ENCODE measurements around the gene PAX8. TPM values are rescaled to one million over a fixed set of nuclear protein-coding genes. Genes with fewer than 3 reads are reported as not detected.

The PAX8 gene
- total and polyA plus RNA-seq, 2 donors (not counting 1 experiment from before 2014, with no cell fraction given) = 0.45 to 0.64 TPM

DNA sequence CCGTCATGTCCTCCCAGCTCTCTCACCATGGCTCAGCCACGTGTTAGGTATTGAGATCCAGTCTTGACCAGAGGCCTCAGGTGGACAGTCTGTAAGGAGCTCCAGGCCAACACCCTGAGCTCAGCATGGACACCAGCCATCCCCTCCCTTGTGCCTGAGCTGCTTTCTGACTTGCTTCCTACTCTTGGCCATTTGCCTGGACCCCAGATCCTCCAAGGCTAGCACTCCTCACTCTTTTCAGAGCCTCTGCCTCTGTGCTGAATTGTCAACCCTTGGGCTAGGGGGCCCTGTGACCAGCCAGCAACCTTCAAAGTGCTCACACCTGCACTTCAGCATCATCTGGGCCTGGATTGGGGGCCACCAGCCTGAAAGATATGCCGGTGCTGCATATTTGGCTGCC, 46.6 kb downstream of the PAX8 start:
- ATAC-seq (ENCODE audit: low read depth) (no peak), DNase-seq (no peak)
- Histone ChIP-seq H3K27ac (ENCODE audit: low read length in 2 of 2) (no peak overlapping the region), H4K20me1 (ENCODE audit: control insufficient read depth, insufficient read depth, low read length, poor library complexity, severe bottlenecking) (no peaks in the 10 kb centered on the region), H3K4me1 (ENCODE audit: control insufficient read depth in 2 of 2, insufficient read depth in 2 of 2, low read length in 2 of 2) (peaks cover 0 to 4% of the 10 kb centered on the region in 2 donors), H3K4me2 (replicated peaks; ENCODE audit: low read depth, low read length, poor library complexity, severe bottlenecking) (no peak overlapping the region), H3K9ac (ENCODE audit: low read length) (no peak overlapping the region), H3K4me3 (ENCODE audit: control extremely low read depth in 1 of 5, extremely low read depth in 1 of 5, insufficient read depth in 1 of 5, low read depth in 2 of 5, low read length in 4 of 5) (no peak overlapping the region), H3K9me3 (ENCODE audit: control extremely low read depth in 1 of 3, control insufficient read depth in 2 of 3, insufficient read depth in 1 of 3, low read length in 2 of 3) (no peaks in the 10 kb centered on the region), H3K79me2 (ENCODE audit: control insufficient read depth, insufficient read depth, low read length) (peaks cover 3% of the 10 kb centered on the region), H2AFZ (ENCODE audit: insufficient read depth, low read depth, low read length, poor library complexity, severe bottlenecking) (no peak overlapping the region), H3K36me3 (replicated peaks in 1 of 2; ENCODE audit: control extremely low read depth in 1 of 2, control insufficient read depth in 1 of 2, extremely low read depth in 1 of 2, insufficient read depth in 2 of 2, low read length in 1 of 2) (no peaks in the 10 kb centered on the region), H3K27me3 (replicated peaks in 1 of 4; ENCODE audit: control extremely low read depth in 1 of 4, control insufficient read depth in 3 of 4, insufficient read depth in 4 of 4, low read length in 3 of 4) (no peaks in the 10 kb centered on the region)
- CTCF ChIA-PET = interaction anchor here (0.9 to 2.3 kb wide), 4 partner anchors 11 to 94 kb away, joined by 3 to 7 read pairs (median 5); no protein-coding TSS in a partner anchor
- no peak overlapping the region for H3K27ac Mint-ChIP-seq
- H3K4me1 Mint-ChIP-seq = peaks cover 2% of the 10 kb centered on the region
- no peaks in the 10 kb centered on the region for H3K27me3 Mint-ChIP-seq
- POLR2A ChIA-PET = no interaction called here
- intact Hi-C loops (cut with micrococcal nuclease) = no loop called here
- WGBS (ENCODE audit: insufficient coverage) = 88% methylated on average over 3 of the region's 3 CpGs
- H3K9me3 Mint-ChIP-seq (ENCODE audit: insufficient read depth) = no peaks in the 10 kb centered on the region
- no peak overlapping the region for H3K4me3 Mint-ChIP-seq
- no peak for TF ChIP-seq EZH2 (IDR thresholded peaks at IDR 0.05; ENCODE audit: borderline replicate concordance, insufficient read depth, low read depth, low read length, poor library complexity, severe bottlenecking)
- TF ChIP-seq, protein P1, sequence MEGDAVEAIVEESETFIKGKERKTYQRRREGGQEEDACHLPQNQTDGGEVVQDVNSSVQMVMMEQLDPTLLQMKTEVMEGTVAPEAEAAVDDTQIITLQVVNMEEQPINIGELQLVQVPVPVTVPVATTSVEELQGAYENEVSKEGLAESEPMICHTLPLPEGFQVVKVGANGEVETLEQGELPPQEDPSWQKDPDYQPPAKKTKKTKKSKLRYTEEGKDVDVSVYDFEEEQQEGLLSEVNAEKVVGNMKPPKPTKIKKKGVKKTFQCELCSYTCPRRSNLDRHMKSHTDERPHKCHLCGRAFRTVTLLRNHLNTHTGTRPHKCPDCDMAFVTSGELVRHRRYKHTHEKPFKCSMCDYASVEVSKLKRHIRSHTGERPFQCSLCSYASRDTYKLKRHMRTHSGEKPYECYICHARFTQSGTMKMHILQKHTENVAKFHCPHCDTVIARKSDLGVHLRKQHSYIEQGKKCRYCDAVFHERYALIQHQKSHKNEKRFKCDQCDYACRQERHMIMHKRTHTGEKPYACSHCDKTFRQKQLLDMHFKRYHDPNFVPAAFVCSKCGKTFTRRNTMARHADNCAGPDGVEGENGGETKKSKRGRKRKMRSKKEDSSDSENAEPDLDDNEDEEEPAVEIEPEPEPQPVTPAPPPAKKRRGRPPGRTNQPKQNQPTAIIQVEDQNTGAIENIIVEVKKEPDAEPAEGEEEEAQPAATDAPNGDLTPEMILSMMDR (IDR thresholded peaks at IDR 0.05) = no peak

DNA sequence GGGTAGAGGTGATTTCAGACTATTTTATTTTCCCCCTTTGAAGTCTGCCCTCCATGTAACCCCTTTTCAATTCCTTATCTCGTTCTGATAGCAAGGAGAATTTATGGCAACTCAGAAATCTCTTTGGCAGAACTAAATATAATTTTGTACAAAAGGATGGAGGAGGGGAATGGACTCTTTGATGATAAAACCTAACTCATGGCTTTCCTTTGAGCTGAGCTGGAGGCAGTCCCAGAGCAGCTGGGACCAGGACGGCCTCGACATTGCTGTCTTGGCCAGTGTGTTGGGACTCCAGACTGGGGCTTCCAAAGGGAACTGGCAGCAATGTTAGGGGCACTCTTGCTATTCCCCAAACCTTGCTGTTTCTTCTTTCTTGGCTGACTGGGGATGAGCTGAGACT, 47.7 kb downstream of the PAX8 start:
- no peak overlapping the region for H3K4me2 ChIP-seq (replicated peaks; ENCODE audit: low read depth, low read length, poor library complexity, severe bottlenecking)
- TF ChIP-seq EZH2 (IDR thresholded peaks at IDR 0.05; ENCODE audit: borderline replicate concordance, insufficient read depth, low read depth, low read length, poor library complexity, severe bottlenecking) = no peak
- TF ChIP-seq, protein P1 (IDR thresholded peaks at IDR 0.05) = no peak
- H3K27me3 Mint-ChIP-seq = no peaks in the 10 kb centered on the region
- H3K4me3 Mint-ChIP-seq = no peak overlapping the region
- H3K9ac ChIP-seq (ENCODE audit: low read length) = no peak overlapping the region
- ATAC-seq (ENCODE audit: low read depth) (no peak), DNase-seq (no peak)
- H2AFZ ChIP-seq (ENCODE audit: insufficient read depth, low read depth, low read length, poor library complexity, severe bottlenecking) = no peak overlapping the region
- H3K4me1 ChIP-seq (ENCODE audit: control insufficient read depth in 2 of 2, insufficient read depth in 2 of 2, low read length in 2 of 2) = no peaks in the 10 kb centered on the region
- H3K4me3 ChIP-seq (ENCODE audit: control extremely low read depth in 1 of 5, extremely low read depth in 1 of 5, insufficient read depth in 1 of 5, low read depth in 2 of 5, low read length in 4 of 5) = no peak overlapping the region
- intact Hi-C loops (cut with micrococcal nuclease) = no loop called here
- H3K9me3 Mint-ChIP-seq (ENCODE audit: insufficient read depth) = no peaks in the 10 kb centered on the region
- ChIA-PET CTCF (interaction anchor here (1.3 to 2.2 kb wide), 2 partner anchors 14 to 93 kb away, joined by 3 to 7 read pairs; no protein-coding TSS in a partner anchor), POLR2A (no interaction called here)
- H3K27me3 ChIP-seq (replicated peaks in 1 of 4; ENCODE audit: control extremely low read depth in 1 of 4, control insufficient read depth in 3 of 4, insufficient read depth in 4 of 4, low read length in 3 of 4) = no peaks in the 10 kb centered on the region
- WGBS (ENCODE audit: insufficient coverage) = 73% methylated on average over 2 of the region's 3 CpGs
- no peaks in the 10 kb centered on the region for H4K20me1 ChIP-seq (ENCODE audit: control insufficient read depth, insufficient read depth, low read length, poor library complexity, severe bottlenecking)
- H3K27ac Mint-ChIP-seq = no peak overlapping the region
- H3K79me2 ChIP-seq (ENCODE audit: control insufficient read depth, insufficient read depth, low read length) = no peaks in the 10 kb centered on the region
- no peaks in the 10 kb centered on the region for H3K36me3 ChIP-seq (replicated peaks in 1 of 2; ENCODE audit: control extremely low read depth in 1 of 2, control insufficient read depth in 1 of 2, extremely low read depth in 1 of 2, insufficient read depth in 2 of 2, low read length in 1 of 2)
- H3K9me3 ChIP-seq (ENCODE audit: control extremely low read depth in 1 of 3, control insufficient read depth in 2 of 3, insufficient read depth in 1 of 3, low read length in 2 of 3) = no peaks in the 10 kb centered on the region
- peaks cover 2% of the 10 kb centered on the region for H3K4me1 Mint-ChIP-seq
- no peak overlapping the region for H3K27ac ChIP-seq (ENCODE audit: low read length in 2 of 2)
